GM12872 (cell line): ENCODE measurements around the gene RAP1B.

Experiments used
- TF ChIP-seq, protein P1 (sequence below): IDR thresholded peaks from 3 replicates; pipeline ENCODE4 v1.5.1; 2011; ENCODE audit warnings: low read depth, mild to moderate bottlenecking, low read length, moderate library complexity; ENCODE audit not compliant: insufficient read depth

RAP1B gene

DNA sequence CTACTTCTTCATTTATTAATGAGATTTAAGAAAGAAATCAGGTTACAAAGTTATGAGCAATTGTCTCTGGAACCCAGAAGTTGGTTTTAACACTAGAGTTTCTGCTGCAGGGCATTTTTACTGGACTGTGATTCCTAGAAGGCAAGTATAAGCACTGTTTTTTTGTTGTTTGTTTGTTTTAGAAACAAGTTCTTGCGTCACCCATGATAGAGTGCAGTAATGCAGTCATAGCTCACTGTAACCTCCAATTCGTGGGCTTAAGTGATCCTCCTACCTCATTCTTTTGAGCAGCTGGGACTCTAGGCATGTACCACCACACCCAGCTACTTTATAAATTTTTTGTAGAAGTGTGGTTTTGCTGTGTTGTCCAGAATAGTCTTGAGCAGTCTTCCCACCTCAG lies 25.6 kb downstream of the RAP1B start:
- TF ChIP-seq, protein P1, sequence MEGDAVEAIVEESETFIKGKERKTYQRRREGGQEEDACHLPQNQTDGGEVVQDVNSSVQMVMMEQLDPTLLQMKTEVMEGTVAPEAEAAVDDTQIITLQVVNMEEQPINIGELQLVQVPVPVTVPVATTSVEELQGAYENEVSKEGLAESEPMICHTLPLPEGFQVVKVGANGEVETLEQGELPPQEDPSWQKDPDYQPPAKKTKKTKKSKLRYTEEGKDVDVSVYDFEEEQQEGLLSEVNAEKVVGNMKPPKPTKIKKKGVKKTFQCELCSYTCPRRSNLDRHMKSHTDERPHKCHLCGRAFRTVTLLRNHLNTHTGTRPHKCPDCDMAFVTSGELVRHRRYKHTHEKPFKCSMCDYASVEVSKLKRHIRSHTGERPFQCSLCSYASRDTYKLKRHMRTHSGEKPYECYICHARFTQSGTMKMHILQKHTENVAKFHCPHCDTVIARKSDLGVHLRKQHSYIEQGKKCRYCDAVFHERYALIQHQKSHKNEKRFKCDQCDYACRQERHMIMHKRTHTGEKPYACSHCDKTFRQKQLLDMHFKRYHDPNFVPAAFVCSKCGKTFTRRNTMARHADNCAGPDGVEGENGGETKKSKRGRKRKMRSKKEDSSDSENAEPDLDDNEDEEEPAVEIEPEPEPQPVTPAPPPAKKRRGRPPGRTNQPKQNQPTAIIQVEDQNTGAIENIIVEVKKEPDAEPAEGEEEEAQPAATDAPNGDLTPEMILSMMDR, result no peak

DNA sequence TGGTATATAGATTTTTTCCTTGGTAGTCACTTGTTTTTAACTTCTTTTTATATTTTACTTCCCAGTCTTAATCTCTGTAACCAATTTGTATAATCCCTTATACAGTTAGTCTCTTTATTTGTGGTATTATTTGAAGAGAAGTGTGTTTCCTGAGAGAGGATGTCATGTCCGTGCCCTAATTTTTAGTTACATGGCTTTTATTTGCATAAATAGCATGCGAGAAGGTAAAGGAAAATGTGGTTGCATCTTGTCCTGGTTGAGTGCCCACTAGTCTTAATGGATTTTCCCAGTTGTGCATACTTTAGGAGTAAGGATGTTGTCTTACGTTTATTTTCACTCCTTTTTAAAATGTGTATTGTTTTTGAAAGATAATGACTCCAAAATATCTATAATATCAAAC lies 27.5 kb downstream of the RAP1B start:
- TF ChIP-seq, protein P1, result no peak

DNA sequence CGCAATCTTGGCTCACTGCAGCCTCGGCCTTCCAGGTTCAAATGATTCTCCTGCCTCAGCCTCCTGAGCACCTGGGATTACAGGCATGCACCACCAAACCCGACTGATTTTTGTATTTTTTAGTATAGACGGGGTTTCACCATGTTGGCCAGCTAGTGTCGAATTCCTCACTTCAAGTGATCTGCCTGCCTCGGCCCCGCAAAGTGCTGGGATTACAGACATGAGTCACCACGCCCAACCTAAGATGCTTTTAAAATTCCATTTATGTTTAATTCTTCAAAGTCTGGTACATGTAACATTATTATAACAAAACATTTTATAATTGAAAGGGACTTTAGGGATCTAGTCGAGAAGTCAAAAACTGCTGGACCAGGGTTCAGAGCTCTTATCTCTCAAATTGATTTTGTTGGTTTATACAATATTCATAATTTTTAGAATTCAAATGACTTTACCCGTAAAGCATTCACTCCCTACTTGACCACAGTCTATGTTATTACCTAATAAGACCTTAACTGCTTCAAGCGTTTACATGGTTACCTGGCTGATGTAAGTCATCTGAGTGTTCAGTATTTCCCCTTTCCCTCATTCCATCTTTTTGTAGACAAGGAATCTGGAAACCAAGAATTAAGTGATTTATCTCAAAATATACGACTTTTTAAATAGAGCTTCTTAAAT lies 28.2 kb downstream of the RAP1B start:
- TF ChIP-seq, protein P1, result no peak

DNA sequence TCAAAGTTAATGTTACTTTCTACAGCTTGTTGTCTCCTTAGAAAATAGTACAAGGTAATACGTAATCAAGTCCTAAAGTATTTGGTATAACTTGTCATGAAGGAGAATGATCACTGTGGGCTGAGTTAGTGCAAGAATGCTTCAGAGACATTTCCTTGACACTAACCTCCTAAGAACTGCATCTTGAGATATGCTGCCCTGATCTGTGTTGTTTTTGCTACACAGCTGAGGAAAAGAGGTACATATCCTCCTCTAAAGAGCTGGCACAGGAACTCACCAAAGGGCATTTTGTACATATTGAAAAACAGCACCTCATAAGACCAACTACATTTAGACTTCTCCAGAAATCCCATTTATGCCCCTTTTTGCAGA lies 28.7 kb downstream of the RAP1B start:
- TF ChIP-seq, protein P1, result no peak

DNA sequence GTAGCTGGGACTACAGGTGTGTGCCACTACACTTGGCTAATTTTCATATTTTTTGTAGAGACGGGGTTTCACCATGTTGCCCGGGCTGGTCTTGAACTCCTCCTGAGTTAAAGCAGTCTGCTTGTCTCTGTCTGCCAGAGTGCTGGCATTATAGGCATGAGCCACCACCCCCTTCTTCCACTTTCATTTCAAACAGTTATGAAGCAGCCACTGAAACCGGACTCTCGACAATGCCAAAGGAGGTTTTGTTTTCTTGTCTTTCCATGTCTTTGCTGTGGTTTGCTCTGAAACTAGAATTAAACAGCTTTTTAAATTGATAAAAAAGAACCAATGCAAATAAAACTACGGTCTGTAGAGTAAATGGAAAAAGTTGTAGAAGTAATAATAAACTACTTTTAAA lies 30.4 kb downstream of the RAP1B start:
- TF ChIP-seq, protein P1, result no peak

DNA sequence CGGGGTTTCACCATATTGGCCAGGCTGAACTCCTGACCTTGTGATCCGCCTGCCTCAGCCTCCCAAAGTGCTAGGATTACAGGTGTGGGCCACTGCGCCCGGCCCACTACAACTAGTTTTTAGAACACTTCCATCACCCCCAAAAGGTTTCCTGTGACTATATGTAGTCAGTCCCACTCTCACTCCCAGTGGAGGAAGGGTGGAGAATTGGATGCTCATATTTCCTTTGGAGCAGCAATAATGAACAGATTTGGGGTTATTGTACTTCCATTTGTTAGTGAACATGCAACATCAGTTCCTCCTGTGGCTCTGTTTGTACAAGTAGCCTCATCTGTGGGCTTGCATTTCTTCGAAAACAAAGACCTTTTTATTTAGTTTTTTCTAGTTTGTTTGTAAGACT lies 35.8 kb downstream of the RAP1B start:
- TF ChIP-seq, protein P1, result no peak

DNA sequence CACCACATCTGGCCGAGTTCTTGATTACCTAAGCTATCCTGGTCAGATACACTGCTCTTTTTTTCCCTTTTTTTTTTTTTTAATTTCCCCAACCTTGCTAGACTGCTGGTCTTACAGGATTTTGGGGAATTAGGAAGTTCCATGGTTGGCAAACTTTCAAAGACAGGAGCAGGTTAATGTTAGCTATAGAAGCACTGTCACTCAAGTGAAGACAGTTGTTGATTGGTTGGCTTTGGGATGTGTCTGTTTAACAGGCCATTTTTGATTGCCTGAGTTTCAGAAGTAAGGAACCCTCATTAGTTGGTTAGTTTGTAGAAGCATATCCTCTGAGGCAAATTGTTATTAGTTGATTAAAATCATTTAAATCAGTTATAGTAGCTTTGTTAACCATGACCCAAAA lies 36.8 kb downstream of the RAP1B start:
- TF ChIP-seq, protein P1, result no peak

DNA sequence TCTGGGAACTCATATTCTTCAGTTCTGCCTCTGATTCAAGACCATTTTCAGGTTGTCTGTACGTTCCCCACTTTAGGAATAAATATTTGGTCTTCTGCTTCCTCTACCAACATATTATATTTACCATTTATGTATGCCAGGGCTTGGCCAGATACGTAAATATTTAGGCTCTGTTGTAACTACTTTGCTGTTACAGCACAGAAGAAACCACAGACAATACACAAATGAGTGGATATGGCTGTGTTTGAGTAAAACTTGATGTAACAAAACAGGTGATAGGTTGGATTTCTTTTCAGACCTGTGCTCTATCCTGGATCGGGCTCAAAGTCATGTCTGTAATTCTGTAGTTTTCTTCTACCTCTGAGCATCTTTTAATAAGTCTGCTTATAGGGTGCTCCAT lies 37.5 kb downstream of the RAP1B start:
- TF ChIP-seq, protein P1, result no peak
